WTC11 (cell line): ENCODE measurements around the gene PEBP1. TPM values are rescaled to one million over a fixed set of nuclear protein-coding genes. Genes with fewer than 3 reads are reported as not detected.

Experiments used
- ATAC-seq: fragments of 200-7000 bp; cut with Tn5 transposase; 2 replicates; pipeline ENCODE4 v1.10.0; 2021; ENCODE audit warnings: mild to moderate bottlenecking, moderate library complexity
- CTCF ChIA-PET: fragments of 300-600 bp; sonication (Branson Sonifier 250); formaldehyde crosslinking; loops from one replicate; lab custom pipeline; 2021; ENCODE audit warnings: antibody characterized with exemption; lab: Charles Lee
- POLR2A ChIA-PET: fragments of 350-600 bp; sonication (Branson Sonifier 250); formaldehyde crosslinking; loops from one replicate; lab custom pipeline; 2021; ENCODE audit warnings: antibody characterized with exemption; lab: Charles Lee
- DNase-seq: peaks from one replicate; pipeline ENCODE4 v3.0.0; 2021; ENCODE audit warnings: low spot score
- H3K27ac Mint-ChIP-seq: 2 replicates; pipeline ENCODE4 v1.8.0; 2021; ENCODE audit warnings: mixed read lengths
- H3K27me3 Mint-ChIP-seq: 2 replicates; pipeline ENCODE4 v1.8.0; 2021; ENCODE audit warnings: low read depth, mild to moderate bottlenecking, moderate library complexity, mixed read lengths
- H3K36me3 Mint-ChIP-seq: 2 replicates; pipeline ENCODE4 v1.8.0; 2021; ENCODE audit warnings: mixed read lengths
- H3K4me1 Mint-ChIP-seq: 2 replicates; pipeline ENCODE4 v1.8.0; 2022; ENCODE audit warnings: mixed read lengths
- H3K4me3 Mint-ChIP-seq: 2 replicates; pipeline ENCODE4 v1.8.0; 2021; ENCODE audit warnings: mild to moderate bottlenecking, moderate library complexity, mixed read lengths
- H3K9me3 Mint-ChIP-seq: 2 replicates; pipeline ENCODE4 v1.8.0; 2021; ENCODE audit warnings: mixed read lengths
- AR ChIP-seq: fragments of 250-450 bp; sonication (Bioruptor Pico); IDR thresholded peaks from 2 replicates; pipeline ENCODE4 v1.9.0; 2021; ENCODE audit warnings: mild to moderate bottlenecking
- CBFB ChIP-seq: sonication (generic); formaldehyde crosslinking; IDR thresholded peaks from 2 replicates; pipeline ENCODE4 v1.8.1; 2022; ENCODE audit warnings: mild to moderate bottlenecking, low read depth, missing genetic modification reagents
- ESRRA ChIP-seq: sonication (generic); formaldehyde crosslinking; IDR thresholded peaks from 2 replicates; pipeline ENCODE4 v1.8.1; 2022; ENCODE audit warnings: mild to moderate bottlenecking, missing genetic modification reagents, borderline replicate concordance
- FOXJ3 ChIP-seq: sonication (generic); formaldehyde crosslinking; IDR thresholded peaks from 2 replicates; pipeline ENCODE4 v1.9.0; 2021; ENCODE audit warnings: missing genetic modification reagents, mild to moderate bottlenecking, borderline replicate concordance
- GABPB1 ChIP-seq: sonication (generic); formaldehyde crosslinking; IDR thresholded peaks from 2 replicates; pipeline ENCODE4 v1.8.1; 2023; ENCODE audit warnings: mild to moderate bottlenecking, missing genetic modification reagents
- HMGXB4 ChIP-seq: sonication (generic); formaldehyde crosslinking; IDR thresholded peaks from 2 replicates; pipeline ENCODE4 v1.8.1; 2023; ENCODE audit warnings: mild to moderate bottlenecking, moderate library complexity, missing genetic modification reagents
- KAT7 ChIP-seq: sonication (generic); formaldehyde crosslinking; IDR thresholded peaks from 2 replicates; pipeline ENCODE4 v1.8.1; 2023; ENCODE audit warnings: missing genetic modification reagents, mild to moderate bottlenecking, borderline replicate concordance
- NFE2L1 ChIP-seq: sonication (generic); formaldehyde crosslinking; IDR thresholded peaks from 2 replicates; pipeline ENCODE4 v1.8.1; 2023; ENCODE audit warnings: missing genetic modification reagents
- NR1H2 ChIP-seq: sonication (generic); formaldehyde crosslinking; IDR thresholded peaks from 2 replicates; pipeline ENCODE4 v1.9.0; 2021; ENCODE audit warnings: mild to moderate bottlenecking, moderate library complexity, missing genetic modification reagents
- OVOL2 ChIP-seq: fragments of 250-450 bp; sonication (Bioruptor Pico); IDR thresholded peaks from 2 replicates; pipeline ENCODE4 v1.9.0; 2021; ENCODE audit warnings: mild to moderate bottlenecking, borderline replicate concordance
- SOX15 ChIP-seq: fragments of 250-450 bp; sonication (Bioruptor Pico); IDR thresholded peaks from 2 replicates; pipeline ENCODE4 v1.9.0; 2021; ENCODE audit warnings: mild to moderate bottlenecking
- USF1 ChIP-seq: sonication (generic); formaldehyde crosslinking; IDR thresholded peaks from 2 replicates; pipeline ENCODE4 v1.8.0; 2022; ENCODE audit warnings: mild to moderate bottlenecking, missing genetic modification reagents
- ZNF219 ChIP-seq: sonication (generic); formaldehyde crosslinking; IDR thresholded peaks from 2 replicates; pipeline ENCODE4 v1.8.0; 2023; ENCODE audit warnings: missing genetic modification reagents, mild to moderate bottlenecking, borderline replicate concordance
- ZNF232 ChIP-seq: sonication (generic); formaldehyde crosslinking; IDR thresholded peaks from 2 replicates; pipeline ENCODE4 v1.8.0; 2022; ENCODE audit warnings: mild to moderate bottlenecking, missing genetic modification reagents
- ZNF263 ChIP-seq: sonication (generic); formaldehyde crosslinking; IDR thresholded peaks from 2 replicates; pipeline ENCODE4 v1.8.1; 2022; ENCODE audit warnings: low read depth, mild to moderate bottlenecking, moderate library complexity, missing genetic modification reagents
- ZNF423 ChIP-seq: fragments of 250-450 bp; sonication (Bioruptor Pico); IDR thresholded peaks from 2 replicates; pipeline ENCODE4 v2.1.2; 2022; ENCODE audit warnings: mild to moderate bottlenecking, moderate library complexity
- total RNA-seq: library from RNA; stranded (reverse); gene quantifications from 3 replicates; pipeline ENCODE4 v1.2.3, GENCODE V29; 2021
- TF ChIP-seq, protein P1 (sequence below): sonication (generic); formaldehyde crosslinking; conservative IDR thresholded peaks from 2 replicates; pipeline ENCODE4 v1.8.1; 2022; ENCODE audit warnings: mild to moderate bottlenecking, missing genetic modification reagents
- TF ChIP-seq, protein P2 (sequence below): fragments of 250-450 bp; sonication (Bioruptor Pico); IDR thresholded peaks from 2 replicates; pipeline ENCODE4 v1.9.0; 2021; ENCODE audit warnings: mild to moderate bottlenecking, borderline replicate concordance
- TF ChIP-seq, protein P3 (sequence below): sonication (generic); formaldehyde crosslinking; IDR thresholded peaks from 2 replicates; pipeline ENCODE4 v1.8.0; 2023; ENCODE audit warnings: mild to moderate bottlenecking, missing genetic modification reagents

PEBP1 gene
- total RNA-seq, 1 experiment from 2014 or later, result 363 TPM

GRCh38 chr12:118150625-118151024, 14.7 kb downstream of the PEBP1 start:
- Mint-ChIP-seq H3K36me3 (peaks cover 18% of the 10 kb centered on the region), H3K9me3 (no peaks in the 10 kb centered on the region), H3K27me3 (no peaks in the 10 kb centered on the region; the same call in 1 of the 2 replicates), H3K4me1 (no peaks in the 10 kb centered on the region), H3K27ac (peak overlapping the region; percentile 36), H3K4me3 (no peak overlapping the region)
- ChIA-PET POLR2A (no interaction called here), CTCF (interaction anchor here (2.0 kb wide), 1 partner anchor 226 kb away, joined by 5 read pairs; the partner anchor contains the start of gene SUDS3)
- ATAC-seq, result no peak
- no peak for TF ChIP-seq USF1 (CRISPR knock-in tag)
- no peak for TF ChIP-seq HMGXB4 (CRISPR knock-in tag)
- TF ChIP-seq, protein P1, sequence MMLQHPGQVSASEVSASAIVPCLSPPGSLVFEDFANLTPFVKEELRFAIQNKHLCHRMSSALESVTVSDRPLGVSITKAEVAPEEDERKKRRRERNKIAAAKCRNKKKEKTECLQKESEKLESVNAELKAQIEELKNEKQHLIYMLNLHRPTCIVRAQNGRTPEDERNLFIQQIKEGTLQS (CRISPR knock-in tag), result no peak
- TF ChIP-seq ZNF423, result no peak
- TF ChIP-seq FOXJ3 (CRISPR knock-in tag), result no peak
- no peak for TF ChIP-seq AR (CRISPR knock-in tag)
- TF ChIP-seq ZNF232, result no peak
- no peak for TF ChIP-seq NR1H2
- no peak for TF ChIP-seq GABPB1 (CRISPR knock-in tag)
- TF ChIP-seq CBFB, result no peak
- no peak for TF ChIP-seq ZNF219 (CRISPR knock-in tag)
- TF ChIP-seq, protein P2, sequence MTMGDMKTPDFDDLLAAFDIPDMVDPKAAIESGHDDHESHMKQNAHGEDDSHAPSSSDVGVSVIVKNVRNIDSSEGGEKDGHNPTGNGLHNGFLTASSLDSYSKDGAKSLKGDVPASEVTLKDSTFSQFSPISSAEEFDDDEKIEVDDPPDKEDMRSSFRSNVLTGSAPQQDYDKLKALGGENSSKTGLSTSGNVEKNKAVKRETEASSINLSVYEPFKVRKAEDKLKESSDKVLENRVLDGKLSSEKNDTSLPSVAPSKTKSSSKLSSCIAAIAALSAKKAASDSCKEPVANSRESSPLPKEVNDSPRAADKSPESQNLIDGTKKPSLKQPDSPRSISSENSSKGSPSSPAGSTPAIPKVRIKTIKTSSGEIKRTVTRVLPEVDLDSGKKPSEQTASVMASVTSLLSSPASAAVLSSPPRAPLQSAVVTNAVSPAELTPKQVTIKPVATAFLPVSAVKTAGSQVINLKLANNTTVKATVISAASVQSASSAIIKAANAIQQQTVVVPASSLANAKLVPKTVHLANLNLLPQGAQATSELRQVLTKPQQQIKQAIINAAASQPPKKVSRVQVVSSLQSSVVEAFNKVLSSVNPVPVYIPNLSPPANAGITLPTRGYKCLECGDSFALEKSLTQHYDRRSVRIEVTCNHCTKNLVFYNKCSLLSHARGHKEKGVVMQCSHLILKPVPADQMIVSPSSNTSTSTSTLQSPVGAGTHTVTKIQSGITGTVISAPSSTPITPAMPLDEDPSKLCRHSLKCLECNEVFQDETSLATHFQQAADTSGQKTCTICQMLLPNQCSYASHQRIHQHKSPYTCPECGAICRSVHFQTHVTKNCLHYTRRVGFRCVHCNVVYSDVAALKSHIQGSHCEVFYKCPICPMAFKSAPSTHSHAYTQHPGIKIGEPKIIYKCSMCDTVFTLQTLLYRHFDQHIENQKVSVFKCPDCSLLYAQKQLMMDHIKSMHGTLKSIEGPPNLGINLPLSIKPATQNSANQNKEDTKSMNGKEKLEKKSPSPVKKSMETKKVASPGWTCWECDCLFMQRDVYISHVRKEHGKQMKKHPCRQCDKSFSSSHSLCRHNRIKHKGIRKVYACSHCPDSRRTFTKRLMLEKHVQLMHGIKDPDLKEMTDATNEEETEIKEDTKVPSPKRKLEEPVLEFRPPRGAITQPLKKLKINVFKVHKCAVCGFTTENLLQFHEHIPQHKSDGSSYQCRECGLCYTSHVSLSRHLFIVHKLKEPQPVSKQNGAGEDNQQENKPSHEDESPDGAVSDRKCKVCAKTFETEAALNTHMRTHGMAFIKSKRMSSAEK (CRISPR knock-in tag), result no peak
- no peak for TF ChIP-seq KAT7 (CRISPR knock-in tag)
- no peak for TF ChIP-seq ZNF263 (CRISPR knock-in tag)
- no peak for TF ChIP-seq OVOL2 (CRISPR knock-in tag)
- TF ChIP-seq SOX15, result no peak
- TF ChIP-seq, protein P3, sequence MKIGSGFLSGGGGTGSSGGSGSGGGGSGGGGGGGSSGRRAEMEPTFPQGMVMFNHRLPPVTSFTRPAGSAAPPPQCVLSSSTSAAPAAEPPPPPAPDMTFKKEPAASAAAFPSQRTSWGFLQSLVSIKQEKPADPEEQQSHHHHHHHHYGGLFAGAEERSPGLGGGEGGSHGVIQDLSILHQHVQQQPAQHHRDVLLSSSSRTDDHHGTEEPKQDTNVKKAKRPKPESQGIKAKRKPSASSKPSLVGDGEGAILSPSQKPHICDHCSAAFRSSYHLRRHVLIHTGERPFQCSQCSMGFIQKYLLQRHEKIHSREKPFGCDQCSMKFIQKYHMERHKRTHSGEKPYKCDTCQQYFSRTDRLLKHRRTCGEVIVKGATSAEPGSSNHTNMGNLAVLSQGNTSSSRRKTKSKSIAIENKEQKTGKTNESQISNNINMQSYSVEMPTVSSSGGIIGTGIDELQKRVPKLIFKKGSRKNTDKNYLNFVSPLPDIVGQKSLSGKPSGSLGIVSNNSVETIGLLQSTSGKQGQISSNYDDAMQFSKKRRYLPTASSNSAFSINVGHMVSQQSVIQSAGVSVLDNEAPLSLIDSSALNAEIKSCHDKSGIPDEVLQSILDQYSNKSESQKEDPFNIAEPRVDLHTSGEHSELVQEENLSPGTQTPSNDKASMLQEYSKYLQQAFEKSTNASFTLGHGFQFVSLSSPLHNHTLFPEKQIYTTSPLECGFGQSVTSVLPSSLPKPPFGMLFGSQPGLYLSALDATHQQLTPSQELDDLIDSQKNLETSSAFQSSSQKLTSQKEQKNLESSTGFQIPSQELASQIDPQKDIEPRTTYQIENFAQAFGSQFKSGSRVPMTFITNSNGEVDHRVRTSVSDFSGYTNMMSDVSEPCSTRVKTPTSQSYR, result no peak
- no peak for TF ChIP-seq NFE2L1 (CRISPR knock-in tag)
- no peak for TF ChIP-seq ESRRA (CRISPR knock-in tag)
- DNase-seq, result no peak
